Left renal pelvis (tissue), 4 donors: ENCODE results near the gene SCLY. TPM values are rescaled to one million over a fixed set of nuclear protein-coding genes. Genes with fewer than 3 reads are reported as not detected.

Source experiments
- polyA plus RNA-seq, 4 donors: library from polyadenylated mRNA; unstranded; fragments of 120-200 nt; gene quantifications; one replicate each; pipeline ENCODE4 v1.2.1, GENCODE V29; 2013; ENCODE audit not compliant: insufficient read length in 4 of 4

The SCLY gene
- polyA plus RNA-seq, 4 donors, result 6.7 to 32.9 (median 28.1) TPM

Other genes starting within 250 kb of the SCLY start
- 1 to 10 TPM; 3.2 to 9.3 (median 6.1) TPM for gene RAMP1, start 201.4 kb upstream of the SCLY start, polyA plus RNA-seq
- gene UBE2F, start 94.0 kb upstream of the SCLY start, polyA plus RNA-seq, result 10 to 100 TPM; 40.5 to 50.6 (median 45.8) TPM
- 1 to 10 TPM in 3 of 4 donors, under 1 TPM in 1; 0.86 to 2.9 (median 1.7) TPM for gene ESPNL, start 39.3 kb downstream of the SCLY start, polyA plus RNA-seq
- gene KLHL30, start 77.7 kb downstream of the SCLY start, polyA plus RNA-seq, result under 1 TPM; 0.10 to 0.50 (median 0.31) TPM
- gene ERFE, start 98.0 kb downstream of the SCLY start, polyA plus RNA-seq, result 1 to 10 TPM in 3 of 4 donors, under 1 TPM in 1; 0.70 to 7.7 (median 5.0) TPM
- gene ILKAP, start 142.7 kb downstream of the SCLY start, polyA plus RNA-seq, result 10 to 100 TPM; 35.8 to 56.2 (median 41.1) TPM
- 1 to 10 TPM; 4.5 to 9.0 (median 4.7) TPM for gene HES6, start 179.0 kb downstream of the SCLY start, polyA plus RNA-seq
- gene PER2, start 227.6 kb downstream of the SCLY start, polyA plus RNA-seq, result 1 to 10 TPM; 5.4 to 9.4 (median 7.6) TPM